RWPE2 (cell line): Measurements from ENCODE around the gene CDH1.

Experiments used
- ATAC-seq: fragments of 200-7000 bp; cut with Tn5 transposase; 3 replicates; pipeline ENCODE4 v1.9.1; 2021; ENCODE audit warnings: low read depth
- DNase-seq: peaks from one replicate; pipeline ENCODE4 v3.0.0-alpha.2; 2020; ENCODE audit warnings: low spot score
- H3K27ac ChIP-seq: fragments of 450-650 bp; 2 replicates; pipeline ENCODE4 v1.5.1; 2017; ENCODE audit warnings: mild to moderate bottlenecking; ENCODE audit not compliant: poor library complexity, severe bottlenecking
- H3K27me3 ChIP-seq: fragments of 250-450 bp; sonication (Bioruptor Pico); 2 replicates; pipeline ENCODE4 v1.5.1; 2021; ENCODE audit warnings: mild to moderate bottlenecking, moderate library complexity; ENCODE audit not compliant: insufficient read depth, poor library complexity, severe bottlenecking
- H3K36me3 ChIP-seq: fragments of 250-450 bp; sonication (Bioruptor Pico); 2 replicates; pipeline ENCODE4 v1.5.1; 2020; ENCODE audit warnings: low read depth, mild to moderate bottlenecking, moderate library complexity
- H3K4me1 ChIP-seq: fragments of 250-450 bp; sonication (Bioruptor Pico); 2 replicates; pipeline ENCODE4 v1.5.1; 2021; ENCODE audit warnings: mild to moderate bottlenecking, moderate library complexity; ENCODE audit not compliant: insufficient read depth, poor library complexity, severe bottlenecking
- H3K4me3 ChIP-seq: fragments of 250-450 bp; sonication (Bioruptor Pico); 2 replicates; pipeline ENCODE4 v1.5.1; 2021; ENCODE audit warnings: mild to moderate bottlenecking, moderate library complexity; ENCODE audit not compliant: severe bottlenecking
- H3K9me3 ChIP-seq: fragments of 250-450 bp; sonication (Bioruptor Pico); 2 replicates; pipeline ENCODE4 v1.5.1; 2021; ENCODE audit warnings: mild to moderate bottlenecking, moderate library complexity; ENCODE audit not compliant: severe bottlenecking
- TF ChIP-seq, protein P1 (sequence below): fragments of 450-650 bp; IDR thresholded peaks from one replicate; pipeline ENCODE4 v1.5.1; 2017; ENCODE audit warnings: mild to moderate bottlenecking, moderate library complexity; ENCODE audit not compliant: poor library complexity, severe bottlenecking

The CDH1 gene

GRCh38 chr16:68740628-68741346 lies 3.7 kb downstream of the CDH1 start:
- ATAC-seq (no peak), DNase-seq (no peak)
- peaks cover 63% of the 10 kb centered on the region for H3K4me1 ChIP-seq
- H3K36me3 ChIP-seq = peaks cover 45% of the 10 kb centered on the region
- TF ChIP-seq, protein P1, sequence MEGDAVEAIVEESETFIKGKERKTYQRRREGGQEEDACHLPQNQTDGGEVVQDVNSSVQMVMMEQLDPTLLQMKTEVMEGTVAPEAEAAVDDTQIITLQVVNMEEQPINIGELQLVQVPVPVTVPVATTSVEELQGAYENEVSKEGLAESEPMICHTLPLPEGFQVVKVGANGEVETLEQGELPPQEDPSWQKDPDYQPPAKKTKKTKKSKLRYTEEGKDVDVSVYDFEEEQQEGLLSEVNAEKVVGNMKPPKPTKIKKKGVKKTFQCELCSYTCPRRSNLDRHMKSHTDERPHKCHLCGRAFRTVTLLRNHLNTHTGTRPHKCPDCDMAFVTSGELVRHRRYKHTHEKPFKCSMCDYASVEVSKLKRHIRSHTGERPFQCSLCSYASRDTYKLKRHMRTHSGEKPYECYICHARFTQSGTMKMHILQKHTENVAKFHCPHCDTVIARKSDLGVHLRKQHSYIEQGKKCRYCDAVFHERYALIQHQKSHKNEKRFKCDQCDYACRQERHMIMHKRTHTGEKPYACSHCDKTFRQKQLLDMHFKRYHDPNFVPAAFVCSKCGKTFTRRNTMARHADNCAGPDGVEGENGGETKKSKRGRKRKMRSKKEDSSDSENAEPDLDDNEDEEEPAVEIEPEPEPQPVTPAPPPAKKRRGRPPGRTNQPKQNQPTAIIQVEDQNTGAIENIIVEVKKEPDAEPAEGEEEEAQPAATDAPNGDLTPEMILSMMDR = no peak
- H3K27ac ChIP-seq = peak overlapping the region; percentile 86
- H3K27me3 ChIP-seq = no peaks in the 10 kb centered on the region
- H3K9me3 ChIP-seq = no peaks in the 10 kb centered on the region
- no peak overlapping the region for H3K4me3 ChIP-seq

DNA sequence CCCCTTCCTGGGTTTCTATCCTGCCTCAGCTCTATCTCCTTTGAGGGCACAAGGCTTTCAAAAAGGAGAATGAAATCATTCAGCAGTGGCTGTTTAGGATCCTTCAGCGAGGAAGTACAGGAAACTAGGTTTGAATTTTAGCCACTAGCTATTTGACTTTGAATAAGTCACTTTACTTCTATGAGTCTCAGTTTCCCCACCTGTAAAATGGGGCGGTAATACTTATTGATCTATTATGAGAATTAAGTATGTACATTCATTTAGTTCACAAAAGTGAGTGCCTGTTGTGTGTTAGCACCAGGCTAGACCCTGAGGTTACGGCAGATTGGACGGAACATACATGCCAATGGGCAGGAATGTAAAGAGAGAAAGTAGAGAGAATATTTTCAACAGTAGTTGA lies 6.6 kb downstream of the CDH1 start:
- peaks cover 58% of the 10 kb centered on the region for H3K36me3 ChIP-seq
- H3K27me3 ChIP-seq = no peaks in the 10 kb centered on the region
- TF ChIP-seq, protein P1 = no peak
- H3K4me3 ChIP-seq = no peak overlapping the region
- no peak for ATAC-seq
- peak overlapping the region; percentile 86 for H3K27ac ChIP-seq
- H3K9me3 ChIP-seq = no peaks in the 10 kb centered on the region
- no peak for DNase-seq
- peaks cover 78% of the 10 kb centered on the region for H3K4me1 ChIP-seq

GRCh38 chr16:68744744-68745280 lies 7.7 kb downstream of the CDH1 start:
- peak; percentile 92 for DNase-seq
- H3K4me1 ChIP-seq = peaks cover 70% of the 10 kb centered on the region
- TF ChIP-seq, protein P1 = no peak
- H3K27ac ChIP-seq = peak overlapping the region; percentile 86
- no peaks in the 10 kb centered on the region for H3K27me3 ChIP-seq
- H3K9me3 ChIP-seq = no peaks in the 10 kb centered on the region
- ATAC-seq = peak; percentile 86
- no peak overlapping the region for H3K4me3 ChIP-seq
- peaks cover 60% of the 10 kb centered on the region for H3K36me3 ChIP-seq

DNA sequence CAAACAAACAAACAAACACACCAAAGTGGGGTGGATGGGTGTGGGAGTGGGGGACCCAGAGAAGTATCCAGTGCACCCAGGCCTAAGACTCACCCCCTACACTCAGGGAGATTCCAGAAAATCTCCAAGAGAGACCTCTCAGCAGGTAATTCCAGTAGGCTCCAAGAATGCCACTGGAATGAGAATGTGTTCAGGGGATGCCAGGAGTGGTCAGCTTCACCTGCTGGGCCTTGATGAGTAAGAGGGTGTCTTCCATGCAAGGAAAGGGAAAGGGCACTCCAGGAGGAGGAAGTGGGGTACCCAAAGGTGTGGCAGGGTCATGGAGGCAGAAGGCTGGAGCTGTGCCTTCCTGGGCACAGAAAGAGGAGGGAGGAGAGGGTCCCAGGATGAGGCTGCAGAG lies 9.9 kb downstream of the CDH1 start:
- H3K4me1 ChIP-seq = peaks cover 52% of the 10 kb centered on the region
- no peaks in the 10 kb centered on the region for H3K27me3 ChIP-seq
- TF ChIP-seq, protein P1 = no peak
- H3K9me3 ChIP-seq = no peaks in the 10 kb centered on the region
- DNase-seq (no peak), ATAC-seq (peak; percentile 11; the same call in 2 of the 3 replicates)
- peak overlapping the region; percentile 41 for H3K27ac ChIP-seq
- no peak overlapping the region for H3K4me3 ChIP-seq
- peaks cover 55% of the 10 kb centered on the region for H3K36me3 ChIP-seq

GRCh38 chr16:68749432-68749831 lies 12.3 kb downstream of the CDH1 start:
- Histone ChIP-seq H3K4me3 (no peak overlapping the region), H3K27ac (peak overlapping the region; percentile 23), H3K27me3 (no peaks in the 10 kb centered on the region), H3K9me3 (no peaks in the 10 kb centered on the region), H3K4me1 (peaks cover 49% of the 10 kb centered on the region), H3K36me3 (peaks cover 46% of the 10 kb centered on the region)
- DNase-seq (no peak), ATAC-seq (no peak)
- TF ChIP-seq, protein P1 = peak; percentile 16
